Measurements from ENCODE around the gene ELAPOR2. TPM values are rescaled to one million over a fixed set of nuclear protein-coding genes. Genes with fewer than 3 reads are reported as not detected.

Gene ELAPOR2
- total and polyA plus RNA-seq, 2 donors (not counting 1 experiment from before 2014, with no cell fraction given): 7.0 to 8.3 TPM

GRCh38 chr7:87027900-87028299 is 31.6 kb downstream of the ELAPOR2 start:
- H3K27ac Mint-ChIP-seq: no peak overlapping the region
- peak; percentile 49 for ATAC-seq (ENCODE audit: low read depth)
- peak overlapping the region in 1 of 2 donors; percentile 61 for H3K27ac ChIP-seq (ENCODE audit: low read length in 2 of 2)

GRCh38 chr7:87021285-87021684 is 38.2 kb downstream of the ELAPOR2 start:
- Histone ChIP-seq H3K4me3 (ENCODE audit: control extremely low read depth in 1 of 5, extremely low read depth in 1 of 5, insufficient read depth in 1 of 5, low read depth in 2 of 5, low read length in 4 of 5) (no peak overlapping the region), H3K9me3 (ENCODE audit: control extremely low read depth in 1 of 3, control insufficient read depth in 2 of 3, insufficient read depth in 1 of 3, low read length in 2 of 3) (no peaks in the 10 kb centered on the region), H3K4me1 (ENCODE audit: control insufficient read depth in 2 of 2, insufficient read depth in 2 of 2, low read length in 2 of 2) (no peaks in the 10 kb centered on the region), H3K27me3 (replicated peaks in 1 of 4; ENCODE audit: control extremely low read depth in 1 of 4, control insufficient read depth in 3 of 4, insufficient read depth in 4 of 4, low read length in 3 of 4) (no peaks in the 10 kb centered on the region), H3K36me3 (replicated peaks in 1 of 2; ENCODE audit: control extremely low read depth in 1 of 2, control insufficient read depth in 1 of 2, extremely low read depth in 1 of 2, insufficient read depth in 2 of 2, low read length in 1 of 2) (no peaks in the 10 kb centered on the region), H3K79me2 (ENCODE audit: control insufficient read depth, insufficient read depth, low read length) (peaks cover 4% of the 10 kb centered on the region), H4K20me1 (ENCODE audit: control insufficient read depth, insufficient read depth, low read length, poor library complexity, severe bottlenecking) (no peaks in the 10 kb centered on the region), H3K4me2 (replicated peaks; ENCODE audit: low read depth, low read length, poor library complexity, severe bottlenecking) (no peak overlapping the region), H3K9ac (ENCODE audit: low read length) (no peak overlapping the region), H2AFZ (ENCODE audit: insufficient read depth, low read depth, low read length, poor library complexity, severe bottlenecking) (no peak overlapping the region), H3K27ac (ENCODE audit: low read length in 2 of 2) (no peak overlapping the region)
- Mint-ChIP-seq H3K27ac (no peak overlapping the region), H3K4me1 (no peaks in the 10 kb centered on the region), H3K27me3 (no peaks in the 10 kb centered on the region), H3K4me3 (no peak overlapping the region), H3K9me3 (ENCODE audit: insufficient read depth) (no peaks in the 10 kb centered on the region)
- DNase-seq (no peak), ATAC-seq (ENCODE audit: low read depth) (no peak)
- POLR2A ChIA-PET: no interaction called here
- intact Hi-C loops (cut with micrococcal nuclease): no loop called here
- TF ChIP-seq CTCF (IDR thresholded peaks at IDR 0.05) (no peak), EZH2 (IDR thresholded peaks at IDR 0.05; ENCODE audit: borderline replicate concordance, insufficient read depth, low read depth, low read length, poor library complexity, severe bottlenecking) (no peak)
- CTCF ChIA-PET: no interaction called here
- no CpG with 5 or more reads among the region's 2 CpGs for WGBS (ENCODE audit: insufficient coverage)

More at GRCh38 chr7:87027900-87028299, 31.6 kb downstream of the ELAPOR2 start:
- intact Hi-C loops (cut with micrococcal nuclease): no loop called here
- TF ChIP-seq CTCF (IDR thresholded peaks at IDR 0.05): no peak
- TF ChIP-seq EZH2 (IDR thresholded peaks at IDR 0.05; ENCODE audit: borderline replicate concordance, insufficient read depth, low read depth, low read length, poor library complexity, severe bottlenecking): no peak
- H3K27me3 Mint-ChIP-seq: peaks cover 5% of the 10 kb centered on the region
- H3K4me2 ChIP-seq (replicated peaks; ENCODE audit: low read depth, low read length, poor library complexity, severe bottlenecking): peak overlapping the region; percentile 41
- ChIA-PET POLR2A (interaction anchor here (0.6 kb wide), 1 partner anchor 653 kb away, joined by 4 read pairs; no protein-coding TSS in a partner anchor), CTCF (interaction anchor here (1.5 kb wide), 1 partner anchor 208 kb away, joined by 4 read pairs; no protein-coding TSS in a partner anchor)
- peaks cover 11% of the 10 kb centered on the region for H3K79me2 ChIP-seq (ENCODE audit: control insufficient read depth, insufficient read depth, low read length)
- H3K36me3 ChIP-seq (replicated peaks in 1 of 2; ENCODE audit: control extremely low read depth in 1 of 2, control insufficient read depth in 1 of 2, extremely low read depth in 1 of 2, insufficient read depth in 2 of 2, low read length in 1 of 2): no peaks in the 10 kb centered on the region
- H3K9me3 Mint-ChIP-seq (ENCODE audit: insufficient read depth): no peaks in the 10 kb centered on the region
- H4K20me1 ChIP-seq (ENCODE audit: control insufficient read depth, insufficient read depth, low read length, poor library complexity, severe bottlenecking): no peaks in the 10 kb centered on the region
- no peaks in the 10 kb centered on the region for H3K27me3 ChIP-seq (replicated peaks in 1 of 4; ENCODE audit: control extremely low read depth in 1 of 4, control insufficient read depth in 3 of 4, insufficient read depth in 4 of 4, low read length in 3 of 4)
- peak overlapping the region; percentile 24 for H3K4me3 Mint-ChIP-seq
- peak; percentile 46 for DNase-seq
- H3K4me3 ChIP-seq (ENCODE audit: control extremely low read depth in 1 of 5, extremely low read depth in 1 of 5, insufficient read depth in 1 of 5, low read depth in 2 of 5, low read length in 4 of 5): no peak overlapping the region
- H2AFZ ChIP-seq (ENCODE audit: insufficient read depth, low read depth, low read length, poor library complexity, severe bottlenecking): peak overlapping the region; percentile 43
- peaks cover 0 to 6% (median 1%) of the 10 kb centered on the region in 3 donors for H3K9me3 ChIP-seq (ENCODE audit: control extremely low read depth in 1 of 3, control insufficient read depth in 2 of 3, insufficient read depth in 1 of 3, low read length in 2 of 3)
- peaks cover 5% of the 10 kb centered on the region for H3K4me1 Mint-ChIP-seq
- H3K4me1 ChIP-seq (ENCODE audit: control insufficient read depth in 2 of 2, insufficient read depth in 2 of 2, low read length in 2 of 2): peaks cover 13 to 16% of the 10 kb centered on the region in 2 donors
- H3K9ac ChIP-seq (ENCODE audit: low read length): no peak overlapping the region
